AG09309 (cell line): ENCODE results near the gene HNMT.

ENCODE experiments used
- DNase-seq: peaks from one replicate; pipeline ENCODE4 v3.0.0-alpha.2; 2010; ENCODE audit warnings: low read depth
- H3K4me3 ChIP-seq: 2 replicates; pipeline ENCODE4 v1.5.1; 2011; ENCODE audit warnings: mild to moderate bottlenecking, low read depth, low read length, moderate library complexity; ENCODE audit not compliant: control insufficient read depth
- CTCF ChIP-seq: IDR thresholded peaks from 2 replicates; pipeline ENCODE4 v1.5.1; 2011; ENCODE audit warnings: mild to moderate bottlenecking, low read depth, low read length, inconsistent platforms; ENCODE audit not compliant: insufficient read depth, control insufficient read depth; ENCODE audit errors: missing control alignments

HNMT gene

GRCh38 chr2:137938204-137938603, 26.1 kb upstream of the HNMT start:
- DNase-seq = no peak

GRCh38 chr2:137939026-137939425, 25.2 kb upstream of the HNMT start:
- no peak overlapping the region for H3K4me3 ChIP-seq
- TF ChIP-seq CTCF = no peak
- DNase-seq = no peak

More at GRCh38 chr2:137938204-137938603, 26.1 kb upstream of the HNMT start:
- TF ChIP-seq CTCF = no peak
- no peak overlapping the region for H3K4me3 ChIP-seq

GRCh38 chr2:137940154-137940553, 24.1 kb upstream of the HNMT start:
- DNase-seq = no peak
- H3K4me3 ChIP-seq = no peak overlapping the region
- TF ChIP-seq CTCF = no peak

GRCh38 chr2:137942037-137942832, 22.0 kb upstream of the HNMT start:
- no peak overlapping the region for H3K4me3 ChIP-seq
- no peak for TF ChIP-seq CTCF
- no peak for DNase-seq

- no peak for TF ChIP-seq CTCF
- H3K4me3 ChIP-seq = no peak overlapping the region
- DNase-seq = no peak
These were observed 21.2 kb upstream of the HNMT start for GRCh38 chr2:137942833-137943677.

GRCh38 chr2:137943678-137944347, 20.5 kb upstream of the HNMT start:
- H3K4me3 ChIP-seq = no peak overlapping the region
- no peak for DNase-seq
- TF ChIP-seq CTCF = no peak
